Tibial nerve (tissue), 4 donors: ENCODE measurements around the gene SPNS3.

Experiments
- EP300 ChIP-seq, 2 donors: sonication (generic); formaldehyde crosslinking; IDR thresholded peaks; one replicate each; pipeline ENCODE4 v1.6.1; 2017; ENCODE audit warnings: antibody characterized with exemption in 2 of 2, mild to moderate bottlenecking in 1 of 2
- TF ChIP-seq, protein P1 (sequence below), 5 experiments: fragments of 200-600 bp in 3 of 5; fragments of 450-650 bp in 2 of 5; sonication (generic) in 3 of 5; IDR thresholded peaks; one replicate each; pipeline ENCODE4 v1.5.1; 2016 to 2019; ENCODE audit warnings: antibody characterized with exemption in 5 of 5, mild to moderate bottlenecking in 3 of 5, moderate library complexity in 2 of 5

DNA sequence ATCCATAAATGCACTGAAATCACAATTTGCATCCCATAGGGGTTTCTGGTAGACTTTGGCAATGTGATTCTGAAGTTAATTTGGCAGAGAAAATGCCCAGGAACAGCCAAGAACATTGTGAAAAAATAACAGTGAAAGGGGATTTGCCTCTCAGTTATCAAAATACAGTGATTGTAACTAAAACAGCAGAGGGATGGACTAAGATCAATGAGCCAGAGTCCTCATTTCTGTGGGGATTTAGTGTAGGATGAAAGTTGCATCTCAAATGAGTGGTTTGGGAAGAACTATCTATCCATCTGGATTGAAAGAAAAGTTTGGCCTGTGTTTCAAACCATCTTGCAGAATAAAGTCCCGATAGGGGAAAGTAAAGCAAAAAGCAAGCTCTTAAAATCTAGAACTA is 93.4 kb downstream of the SPNS3 start:
- TF ChIP-seq EP300 (IDR thresholded peaks at IDR 0.05), result no peak
- TF ChIP-seq, protein P1, sequence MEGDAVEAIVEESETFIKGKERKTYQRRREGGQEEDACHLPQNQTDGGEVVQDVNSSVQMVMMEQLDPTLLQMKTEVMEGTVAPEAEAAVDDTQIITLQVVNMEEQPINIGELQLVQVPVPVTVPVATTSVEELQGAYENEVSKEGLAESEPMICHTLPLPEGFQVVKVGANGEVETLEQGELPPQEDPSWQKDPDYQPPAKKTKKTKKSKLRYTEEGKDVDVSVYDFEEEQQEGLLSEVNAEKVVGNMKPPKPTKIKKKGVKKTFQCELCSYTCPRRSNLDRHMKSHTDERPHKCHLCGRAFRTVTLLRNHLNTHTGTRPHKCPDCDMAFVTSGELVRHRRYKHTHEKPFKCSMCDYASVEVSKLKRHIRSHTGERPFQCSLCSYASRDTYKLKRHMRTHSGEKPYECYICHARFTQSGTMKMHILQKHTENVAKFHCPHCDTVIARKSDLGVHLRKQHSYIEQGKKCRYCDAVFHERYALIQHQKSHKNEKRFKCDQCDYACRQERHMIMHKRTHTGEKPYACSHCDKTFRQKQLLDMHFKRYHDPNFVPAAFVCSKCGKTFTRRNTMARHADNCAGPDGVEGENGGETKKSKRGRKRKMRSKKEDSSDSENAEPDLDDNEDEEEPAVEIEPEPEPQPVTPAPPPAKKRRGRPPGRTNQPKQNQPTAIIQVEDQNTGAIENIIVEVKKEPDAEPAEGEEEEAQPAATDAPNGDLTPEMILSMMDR (IDR thresholded peaks at IDR 0.05), result no peak
